Panc1 (cell line): ENCODE measurements around the gene NTRK3. TPM values are rescaled to one million over a fixed set of nuclear protein-coding genes. Genes with fewer than 3 reads are reported as not detected.
A peak's percentile ranks its signal among the peaks of the same experiment; 100 is the strongest.

Experiments
- ATAC-seq: fragments of 200-7000 bp; cut with Tn5 transposase; 2 replicates; pipeline ENCODE4 v1.9.1; 2020; ENCODE audit warnings: mild to moderate bottlenecking, moderate library complexity
- BruUV-seq: library from RNA; stranded (reverse); fragments of 400-500 nt; replicated peaks from 2 replicates; lab custom pipeline; 2021; lab: Mats Ljungman, UMichigan
- CTCF ChIA-PET: fragments of 300-600 bp; sonication (Branson Sonifier 250); formaldehyde crosslinking; loops from one replicate; lab custom pipeline; 2022; ENCODE audit warnings: antibody characterized with exemption; lab: Charles Lee
- POLR2A ChIA-PET: fragments of 300-600 bp; sonication (Branson Sonifier 250); formaldehyde crosslinking; loops from one replicate; lab custom pipeline; 2022; ENCODE audit warnings: antibody characterized with exemption; lab: Charles Lee
- DNase-seq: peaks from one replicate; pipeline ENCODE4 v3.0.0-alpha.2; 2010; ENCODE audit warnings: low read depth, low spot score
- H3K27ac ChIP-seq: 2 replicates; pipeline ENCODE4 v1.5.1; 2011; ENCODE audit warnings: mild to moderate bottlenecking, low read length, inconsistent platforms
- H3K27me3 ChIP-seq: fragments of 200-500 bp; sonication (Bioruptor generic); 2 replicates; pipeline ENCODE4 v1.6.0; 2014; ENCODE audit warnings: low read length, inconsistent platforms; ENCODE audit not compliant: control insufficient read depth, insufficient read depth
- H3K36me3 ChIP-seq: fragments of 200-500 bp; sonication (Bioruptor generic); 2 replicates; pipeline ENCODE4 v1.5.1; 2014; ENCODE audit warnings: inconsistent platforms, mild to moderate bottlenecking, low read length, moderate library complexity; ENCODE audit not compliant: control insufficient read depth, insufficient read depth
- H3K4me1 ChIP-seq: 2 replicates; pipeline ENCODE4 v1.5.1; 2011; ENCODE audit warnings: inconsistent platforms, mild to moderate bottlenecking, low read length, moderate library complexity; ENCODE audit not compliant: control insufficient read depth, insufficient read depth
- H3K4me3 ChIP-seq, 2 experiments: 2 replicates each; pipeline ENCODE4 v1.5.1; 2011 to 2012; ENCODE audit warnings: low read depth in 2 of 2, low read length in 2 of 2, mild to moderate bottlenecking in 2 of 2, inconsistent platforms in 1 of 2, moderate library complexity in 1 of 2
- H3K9me3 ChIP-seq: fragments of 200-500 bp; sonication (Bioruptor generic); 2 replicates; pipeline ENCODE4 v1.5.1; 2014; ENCODE audit warnings: low read depth, mild to moderate bottlenecking, inconsistent platforms, low read length, moderate library complexity; ENCODE audit not compliant: control insufficient read depth, insufficient read depth
- CTCF ChIP-seq: fragments of 450-650 bp; IDR thresholded peaks from 2 replicates; pipeline ENCODE4 v1.5.1; 2017; ENCODE audit warnings: mild to moderate bottlenecking
- POLR2AphosphoS5 ChIP-seq: IDR thresholded peaks from 2 replicates; pipeline ENCODE4 v1.6.1; 2012; ENCODE audit warnings: mild to moderate bottlenecking, low read depth, low read length, moderate library complexity
- REST ChIP-seq, 2 experiments: IDR thresholded peaks; 2 replicates each; pipeline ENCODE4 v1.6.1; 2011 to 2012; ENCODE audit warnings: low read depth in 2 of 2, control low read depth in 1 of 2, low read length in 1 of 2, mild to moderate bottlenecking in 1 of 2, moderate library complexity in 1 of 2; ENCODE audit not compliant: insufficient read depth in 1 of 2
- SIN3A ChIP-seq: IDR thresholded peaks from 2 replicates; pipeline ENCODE4 v1.6.1; 2012; ENCODE audit warnings: low read depth, mild to moderate bottlenecking, low read length, moderate library complexity, borderline replicate concordance; ENCODE audit not compliant: insufficient read depth
- TCF7L2 ChIP-seq: IDR thresholded peaks from 2 replicates; pipeline ENCODE4 v1.6.1; 2011; ENCODE audit warnings: mild to moderate bottlenecking, low read depth, low read length, inconsistent platforms
- in situ Hi-C: cut with HindIII; loops from 2 replicates; pipeline ENCODE4 v1.10.0; 2016; ENCODE audit warnings: low sequenced_read_pairs, low pct_unique_long_range_greater_than_20kb
- intact Hi-C: fragments of 100-400 bp; cut with micrococcal nuclease; formaldehyde crosslinking; loops from one replicate; pipeline ENCODE4 v1.10.0; 2022; ENCODE audit not compliant: unreplicated experiment
- total RNA-seq: library from RNA; stranded (reverse); gene quantifications from one replicate; pipeline ENCODE4 v1.2.1, GENCODE V29; 2021; ENCODE audit not compliant: unreplicated experiment

The NTRK3 gene
- total RNA-seq, 1 experiment from 2014 or later, result not detected

GRCh38 chr15:87817553-87817952 lies 439.0 kb downstream of the NTRK3 start:
- no TSS peak for BruUV-seq
- DNase-seq (no peak), ATAC-seq (no peak)
- POLR2A ChIA-PET, result no interaction called here
- Histone ChIP-seq H3K36me3 (no peaks in the 10 kb centered on the region), H3K27ac (no peak overlapping the region), H3K4me1 (no peaks in the 10 kb centered on the region), H3K9me3 (no peaks in the 10 kb centered on the region), H3K27me3 (no peaks in the 10 kb centered on the region), H3K4me3 (no peak overlapping the region)
- CTCF ChIA-PET, result no interaction called here
- in situ Hi-C loops (no loop called here), intact Hi-C loops (no loop called here)
- TF ChIP-seq POLR2AphosphoS5 (no peak), SIN3A (no peak), TCF7L2 (no peak), REST (IDR thresholded peaks at IDR 0.05; ENCODE audit: insufficient read depth in 1 of 2, low read depth in 2 of 2, low read length in 1 of 2) (no peak)

GRCh38 chr15:87816811-87817210 lies 439.7 kb downstream of the NTRK3 start:
- ATAC-seq, result peak; percentile 81

More at GRCh38 chr15:87816811-87817210, 439.7 kb downstream of the NTRK3 start:
- no peak overlapping the region for H3K4me3 ChIP-seq
- DNase-seq, result peak; percentile 2
- in situ Hi-C loops, result no loop called here
- H3K27ac ChIP-seq, result no peak overlapping the region
- TF ChIP-seq TCF7L2 (no peak), CTCF (no peak), SIN3A (no peak), REST (IDR thresholded peaks at IDR 0.05; ENCODE audit: insufficient read depth in 1 of 2, low read depth in 2 of 2, low read length in 1 of 2) (no peak), POLR2AphosphoS5 (no peak)
- no peaks in the 10 kb centered on the region for H3K27me3 ChIP-seq
- H3K36me3 ChIP-seq, result no peaks in the 10 kb centered on the region
- BruUV-seq, result no TSS peak
- ChIA-PET POLR2A (no interaction called here), CTCF (no interaction called here)
- H3K9me3 ChIP-seq, result no peaks in the 10 kb centered on the region
- no peaks in the 10 kb centered on the region for H3K4me1 ChIP-seq
- intact Hi-C loops, result no loop called here
